Adrenal gland (tissue), 12 donors: ENCODE results near the gene ZNF521. TPM values are rescaled to one million over a fixed set of nuclear protein-coding genes. Genes with fewer than 3 reads are reported as not detected.

ENCODE experiments used
- DNase-seq, 7 donors: peaks; one replicate each; pipeline ENCODE4 v3.0.0-alpha.2; 2019 to 2020
- H3K27ac ChIP-seq, 5 donors: fragments of 200-600 bp; sonication (generic) in 4 of 5; 1 replicate in 3 of 5; 2 replicates in 2 of 5; pipeline versions ENCODE4 v1.5.1 to v1.8.0; 2016 to 2020; ENCODE audit warnings: mild to moderate bottlenecking in 1 of 5
- H3K27me3 ChIP-seq: fragments of 200-600 bp; 2 replicates; pipeline ENCODE4 v1.8.0; 2021
- H3K36me3 ChIP-seq, 2 donors: fragments of 200-600 bp; replicated peaks in 1 of 2; 1 replicate in 1 of 2; 2 replicates in 1 of 2; pipeline versions ENCODE4 v1.5.1 to v1.8.0; 2018 to 2022
- H3K4me1 ChIP-seq, 2 donors: fragments of 200-600 bp; replicated peaks in 1 of 2; 1 replicate in 1 of 2; 2 replicates in 1 of 2; pipeline versions ENCODE4 v1.5.1 to v1.8.0; 2018 to 2021
- H3K4me3 ChIP-seq, 4 donors: fragments of 200-600 bp; sonication (generic) in 3 of 4; one replicate each; pipeline ENCODE4 v1.5.1; 2016 to 2018
- H3K9me3 ChIP-seq, 3 donors: fragments of 200-600 bp; sonication (generic) in 1 of 3; replicated peaks in 1 of 3; 1 replicate in 2 of 3; 2 replicates in 1 of 3; pipeline versions ENCODE4 v1.5.1 to v1.8.0; 2016 to 2021
- POLR2A ChIP-seq, 2 donors: fragments of 450-650 bp; IDR thresholded peaks; one replicate each; pipeline ENCODE4 v1.6.1; 2017; ENCODE audit warnings: antibody characterized with exemption in 2 of 2, mild to moderate bottlenecking in 2 of 2, moderate library complexity in 1 of 2
- WGBS, 4 donors: extraction: QIAGEN DNeasy Blood & Tissue Kit in 2 of 4; methylation state at CpG; one replicate each; pipeline versions ENCODE4 v1.1.5 to v1.1.7; 2013 to 2017; 5-methylcytosine and 5-hydroxymethylcytosine counted together
- intact Hi-C, 2 donors: fragments of 100-400 bp; cut with DNase I; formaldehyde crosslinking; loops; one replicate each; pipeline versions ENCODE4 v1.14.1 to v1.15.0; 2022 to 2023
- polyA plus RNA-seq, 3 donors: library from polyadenylated mRNA; stranded (reverse); fragments of 200-250 nt in 2 of 3; fragments of 350-450 nt in 1 of 3; fragmentation: Illumina TruSeq in 1 of 3; extraction: RNeasy Lipid Tissue Mini Kit (QIAGEN cat#74804) in 1 of 3; gene quantifications; one replicate each; pipeline ENCODE4 v1.2.3, GENCODE V29; 2013 to 2014
- total RNA-seq, 9 donors: library from RNA; depleted of rRNA in 4 of 9; stranded (reverse); fragments of >200 nt in 4 of 9; fragments of 120-200 nt in 1 of 9; fragmentation: NEBNext Ultra II Directional in 1 of 9; extraction: Animal tissue kit (Norgen Biotek cat#: 25700) in 1 of 9; gene quantifications; one replicate each; pipeline versions ENCODE4 v1.1.0 to v1.2.4, GENCODE V29; 2013 to 2023
- TF ChIP-seq, protein P1 (sequence below), 6 experiments: fragments of 450-650 bp in 4 of 6; fragments of 200-600 bp in 2 of 6; sonication (generic) in 1 of 6; IDR thresholded peaks; 1 replicate in 5 of 6; 2 replicates in 1 of 6; pipeline versions ENCODE4 v1.5.1 to v1.8.0; 2016 to 2021; ENCODE audit warnings: antibody characterized with exemption in 6 of 6, mild to moderate bottlenecking in 2 of 6, moderate library complexity in 1 of 6
- donor health status: healthy with polysubstance abuse.
- donor health status: Bipolar disorder and iron deficiency.
- donor health status: DM: yes; HTN: yes; CAD: no.
- donor health status: DM: no; HTN: no; CAD: no.
- donor health status: DM: no; HTN: no; CAD: no.
- donor health status: DM: yes; HTN: yes; CAD: no.

ZNF521 gene
- total and polyA plus RNA-seq, 12 donors: 3.7 to 270 (median 43.0) TPM

GRCh38 chr18:25228410-25228809 is 123.6 kb downstream of the ZNF521 start:
- no peaks in the 10 kb centered on the region for H3K36me3 ChIP-seq
- H3K4me1 ChIP-seq: peaks cover 3 to 29% of the 10 kb centered on the region in 2 donors
- DNase-seq: no peak
- TF ChIP-seq POLR2A (IDR thresholded peaks at IDR 0.05): no peak
- TF ChIP-seq, protein P1, sequence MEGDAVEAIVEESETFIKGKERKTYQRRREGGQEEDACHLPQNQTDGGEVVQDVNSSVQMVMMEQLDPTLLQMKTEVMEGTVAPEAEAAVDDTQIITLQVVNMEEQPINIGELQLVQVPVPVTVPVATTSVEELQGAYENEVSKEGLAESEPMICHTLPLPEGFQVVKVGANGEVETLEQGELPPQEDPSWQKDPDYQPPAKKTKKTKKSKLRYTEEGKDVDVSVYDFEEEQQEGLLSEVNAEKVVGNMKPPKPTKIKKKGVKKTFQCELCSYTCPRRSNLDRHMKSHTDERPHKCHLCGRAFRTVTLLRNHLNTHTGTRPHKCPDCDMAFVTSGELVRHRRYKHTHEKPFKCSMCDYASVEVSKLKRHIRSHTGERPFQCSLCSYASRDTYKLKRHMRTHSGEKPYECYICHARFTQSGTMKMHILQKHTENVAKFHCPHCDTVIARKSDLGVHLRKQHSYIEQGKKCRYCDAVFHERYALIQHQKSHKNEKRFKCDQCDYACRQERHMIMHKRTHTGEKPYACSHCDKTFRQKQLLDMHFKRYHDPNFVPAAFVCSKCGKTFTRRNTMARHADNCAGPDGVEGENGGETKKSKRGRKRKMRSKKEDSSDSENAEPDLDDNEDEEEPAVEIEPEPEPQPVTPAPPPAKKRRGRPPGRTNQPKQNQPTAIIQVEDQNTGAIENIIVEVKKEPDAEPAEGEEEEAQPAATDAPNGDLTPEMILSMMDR (IDR thresholded peaks at IDR 0.05): no peak
- no peak overlapping the region for H3K4me3 ChIP-seq
- H3K9me3 ChIP-seq: no peaks in the 10 kb centered on the region
- peak overlapping the region in 1 of 5 donors; percentile 23 for H3K27ac ChIP-seq
- no peaks in the 10 kb centered on the region for H3K27me3 ChIP-seq
- WGBS, 4 donors: 70 to 90% (median 71%) methylated on average over 1 of the region's 1 CpG
- intact Hi-C loops: no loop called here

- TF ChIP-seq, protein P1 (IDR thresholded peaks at IDR 0.05): no peak
- TF ChIP-seq POLR2A (IDR thresholded peaks at IDR 0.05): no peak
- Histone ChIP-seq H3K9me3 (no peaks in the 10 kb centered on the region), H3K4me3 (no peak overlapping the region), H3K36me3 (no peaks in the 10 kb centered on the region), H3K4me1 (peaks cover under 1 to 11% of the 10 kb centered on the region in 2 donors), H3K27me3 (no peaks in the 10 kb centered on the region), H3K27ac (no peak overlapping the region)
- WGBS, 4 donors: 85 to 96% (median 91%) methylated on average over 12 of the region's 12 CpGs
- intact Hi-C loops: no loop called here
- DNase-seq: no peak
These were observed 126.8 kb downstream of the ZNF521 start for GRCh38 chr18:25225151-25225550.

GRCh38 chr18:25223899-25224886 is 127.8 kb downstream of the ZNF521 start:
- no peaks in the 10 kb centered on the region for H3K36me3 ChIP-seq
- H3K4me1 ChIP-seq: peaks cover 0 to 2% of the 10 kb centered on the region in 2 donors
- H3K27me3 ChIP-seq: no peaks in the 10 kb centered on the region
- no peak overlapping the region for H3K4me3 ChIP-seq
- 95 to 96% (median 96%) methylated on average over 22 to 23 of the region's 23 CpGs for WGBS, 4 donors
- no peaks in the 10 kb centered on the region for H3K9me3 ChIP-seq
- no peak for TF ChIP-seq POLR2A (IDR thresholded peaks at IDR 0.05)
- TF ChIP-seq, protein P1 (IDR thresholded peaks at IDR 0.05): no peak
- H3K27ac ChIP-seq: no peak overlapping the region
- no peak for DNase-seq
- intact Hi-C loops: no loop called here

DNA sequence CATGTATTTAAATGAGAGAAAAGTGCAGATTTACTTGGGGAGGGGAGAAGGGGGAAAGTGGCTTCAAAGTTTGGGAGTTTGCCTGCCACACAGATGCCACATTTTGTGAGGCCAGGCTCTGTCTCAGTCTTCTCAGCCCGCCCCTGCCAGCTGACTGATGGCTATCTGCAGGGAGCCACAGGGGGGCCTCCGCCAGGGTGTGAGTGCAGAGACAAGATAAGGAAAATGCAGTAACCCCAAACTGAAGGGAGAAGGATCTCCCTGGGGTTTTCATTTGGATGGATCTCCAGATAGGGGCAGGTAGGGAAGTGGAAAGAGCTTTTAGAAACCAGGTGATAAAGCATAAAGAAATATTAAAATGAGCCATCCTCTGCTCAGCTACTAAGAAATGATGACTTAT is 128.8 kb downstream of the ZNF521 start:
- H3K4me1 ChIP-seq: no peaks in the 10 kb centered on the region
- intact Hi-C loops: no loop called here
- H3K27ac ChIP-seq: no peak overlapping the region
- no peak for DNase-seq
- no peaks in the 10 kb centered on the region for H3K27me3 ChIP-seq
- no peaks in the 10 kb centered on the region for H3K36me3 ChIP-seq
- no peaks in the 10 kb centered on the region for H3K9me3 ChIP-seq
- no peak overlapping the region for H3K4me3 ChIP-seq
- TF ChIP-seq, protein P1 (IDR thresholded peaks at IDR 0.05): no peak
- no peak for TF ChIP-seq POLR2A (IDR thresholded peaks at IDR 0.05)
- WGBS, 4 donors: 76 to 84% (median 80%) methylated on average over 2 of the region's 2 CpGs
